Activated CD4-positive, CD25-positive, alpha-beta regulatory T cell treated with anti-CD3 and anti-CD28 coated beads, Interleukin-2, amount 50 U/mL, for 24 hours (primary cell): ENCODE data around the gene STAM.
"Not testable (repeated sequence)": the region's sequence is repeated elsewhere in the genome, so short reads cannot be mapped to it uniquely, and the experiment has no call there.

Experiments used
- ATAC-seq, 2 donors: fragments of 150-1000 bp; cut with Tn5 transposase; one replicate each; pipeline ENCODE4 v1.10.0; 2021; ENCODE audit warnings: mild to moderate bottlenecking in 1 of 2, moderate library complexity in 1 of 2

The STAM gene

GRCh38 chr10:17682236-17682946, 38.4 kb downstream of the STAM start:
- ATAC-seq, result no peak

DNA sequence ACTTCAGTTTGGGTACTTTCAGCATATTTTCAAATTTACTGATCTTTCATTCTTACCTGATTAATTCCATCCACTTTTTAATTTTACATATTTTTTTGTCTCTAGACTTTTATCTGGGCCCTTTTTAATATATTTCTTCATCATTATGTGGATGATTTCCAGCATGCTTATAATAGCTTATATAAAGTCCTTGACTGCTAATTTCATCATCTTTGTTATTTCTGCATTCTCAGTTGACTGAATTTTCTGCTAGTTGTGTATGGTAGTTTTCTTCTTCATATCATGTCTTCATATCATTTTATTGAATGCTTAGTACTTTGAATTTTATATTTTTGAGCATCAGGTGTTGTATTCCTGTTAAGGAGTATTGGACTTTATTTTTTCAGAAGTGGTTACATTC, 39.6 kb downstream of the STAM start:
- no peak for ATAC-seq

DNA sequence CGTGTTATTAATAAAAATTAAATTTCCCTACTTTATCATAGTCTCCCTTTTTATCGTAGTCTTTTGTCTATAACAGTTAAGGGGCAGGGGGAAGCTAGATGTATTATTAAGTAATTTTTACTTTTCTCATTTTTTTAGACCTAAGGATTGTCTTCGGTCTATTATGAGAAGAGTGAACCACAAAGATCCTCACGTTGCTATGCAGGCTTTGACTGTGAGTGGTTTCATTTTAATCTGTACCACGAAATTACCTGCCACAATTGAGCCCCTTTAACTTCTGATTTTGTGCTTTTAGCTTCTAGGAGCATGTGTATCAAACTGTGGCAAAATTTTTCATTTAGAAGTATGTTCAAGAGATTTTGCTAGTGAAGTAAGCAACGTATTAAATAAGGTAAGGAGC, 40.6 kb downstream of the STAM start:
- peak; percentile 59 to 70 for ATAC-seq

DNA sequence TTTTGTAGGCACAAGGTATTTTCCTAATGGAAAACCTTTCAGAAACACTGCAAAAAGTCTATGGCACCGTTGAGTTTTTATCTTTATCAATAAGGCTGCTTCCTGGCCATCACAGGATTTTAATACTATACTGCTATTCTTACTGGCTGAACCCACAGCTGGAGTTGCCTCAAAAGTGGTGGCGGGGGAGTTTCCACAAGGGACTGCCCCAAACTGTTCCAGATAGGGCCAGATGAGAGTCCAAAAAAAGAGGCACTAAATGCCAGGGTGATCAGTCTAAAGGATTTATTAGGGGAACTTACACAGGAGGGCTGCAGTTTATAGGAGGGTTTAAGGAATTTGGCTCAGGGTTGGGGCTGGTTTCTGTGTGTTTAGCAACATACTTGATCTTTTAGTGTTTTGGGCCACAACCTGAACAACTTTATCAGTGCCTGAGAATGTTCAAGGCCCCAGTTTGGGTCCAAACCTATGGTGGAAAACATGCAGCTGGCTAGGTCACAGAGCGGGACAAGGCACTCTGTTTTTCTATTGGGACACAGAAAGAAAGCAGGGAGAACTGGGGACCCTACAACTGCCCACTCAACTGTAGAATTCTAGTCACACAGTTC, 41.4 kb downstream of the STAM start:
- peak; percentile 82 to 83 for ATAC-seq

DNA sequence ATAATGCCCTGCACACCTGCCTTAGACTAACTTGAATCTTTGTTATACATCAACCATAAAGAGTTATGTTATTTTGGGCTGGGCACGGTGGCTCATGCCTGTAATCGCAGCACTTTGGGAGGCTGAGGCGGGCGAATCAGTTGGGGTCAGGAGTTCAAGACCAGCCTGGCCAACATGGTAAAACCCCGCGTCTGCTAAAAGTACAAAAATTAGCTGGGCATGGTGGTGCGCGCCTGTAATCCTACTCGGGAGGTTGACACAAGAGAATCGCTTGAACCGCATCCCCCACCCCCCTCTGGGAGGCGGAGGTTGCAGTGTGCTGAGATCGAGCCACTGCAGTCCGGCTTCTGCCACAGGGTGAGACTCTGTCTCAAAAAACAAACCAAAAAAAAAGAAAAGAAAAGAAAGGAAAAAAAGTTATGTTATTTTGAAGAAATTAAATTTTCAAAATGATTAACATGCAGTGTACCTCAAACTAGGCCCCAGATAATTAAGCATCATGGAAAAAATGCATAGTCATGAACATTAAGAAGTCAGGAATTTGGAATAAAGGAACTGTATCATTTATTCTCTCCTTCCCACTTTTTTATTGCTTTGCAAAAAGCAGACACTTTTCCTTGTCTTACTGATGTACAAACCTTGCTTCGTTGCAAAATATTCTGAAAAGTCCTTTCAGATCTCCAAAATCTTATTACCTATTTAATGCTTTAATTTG, 43.3 kb downstream of the STAM start:
- ATAC-seq, result no peak

DNA sequence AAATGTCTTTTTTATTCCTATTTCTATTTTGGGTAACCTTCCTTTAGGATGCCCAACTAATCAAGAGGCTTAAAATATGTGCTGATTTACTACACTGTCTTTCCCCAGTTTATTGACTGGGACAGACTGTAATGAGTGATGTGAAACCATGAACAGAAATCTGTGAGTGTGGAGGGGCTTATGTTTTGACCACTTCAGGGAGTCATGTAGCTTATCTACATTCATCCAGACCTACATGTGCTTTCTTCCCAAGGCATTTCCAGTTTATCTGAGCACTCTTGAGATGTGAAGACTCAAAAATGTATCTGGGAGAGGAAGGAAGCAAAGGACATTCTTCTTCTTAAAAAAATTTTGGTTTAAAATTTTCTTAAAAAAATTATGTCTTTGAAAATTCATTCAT, 45.2 kb downstream of the STAM start:
- ATAC-seq, result no peak

DNA sequence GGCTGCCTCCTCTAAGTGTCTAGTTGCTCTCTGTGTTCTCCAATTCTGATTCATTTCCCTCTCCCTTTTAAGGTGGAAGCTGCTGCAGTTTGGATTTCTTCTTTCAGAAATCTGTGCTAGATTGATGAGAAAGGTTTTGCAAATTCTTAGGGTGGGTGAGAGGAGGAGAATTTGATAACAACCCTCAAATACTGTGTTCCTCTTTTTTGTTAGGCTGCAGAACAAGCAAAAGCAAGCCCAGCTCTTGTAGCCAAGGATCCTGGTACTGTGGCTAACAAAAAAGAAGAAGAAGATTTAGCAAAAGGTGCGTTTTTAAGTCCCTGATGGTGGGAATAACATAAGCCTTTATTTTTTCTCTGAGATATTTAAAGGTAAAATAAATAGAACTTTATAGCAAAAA, 49.1 kb downstream of the STAM start:
- ATAC-seq, result no peak

- no peak for ATAC-seq
Observed at GRCh38 chr10:17698696-17699095, 54.7 kb downstream of the STAM start.

DNA sequence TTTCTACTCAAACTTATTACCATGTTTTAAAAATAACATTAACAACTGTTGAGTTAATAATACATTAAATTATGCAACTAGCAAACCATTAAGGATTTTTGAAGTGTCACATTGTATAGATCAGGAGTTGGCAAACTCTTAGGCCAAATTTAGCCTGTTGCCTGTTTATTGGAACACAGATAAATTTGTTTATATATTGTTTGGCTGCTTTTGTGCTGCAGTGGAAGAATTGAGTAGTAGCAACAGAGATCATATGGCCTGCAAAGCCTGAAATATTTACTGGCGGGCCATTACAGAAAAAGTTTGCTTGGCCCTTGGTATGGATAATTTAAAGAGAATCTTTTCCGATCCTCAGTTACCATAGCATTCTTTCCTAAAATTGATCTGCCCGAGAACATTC, 57.4 kb downstream of the STAM start:
- ATAC-seq, result no peak

- ATAC-seq, result no peak
Observed at GRCh38 chr10:17703706-17704105, 59.8 kb downstream of the STAM start.

DNA sequence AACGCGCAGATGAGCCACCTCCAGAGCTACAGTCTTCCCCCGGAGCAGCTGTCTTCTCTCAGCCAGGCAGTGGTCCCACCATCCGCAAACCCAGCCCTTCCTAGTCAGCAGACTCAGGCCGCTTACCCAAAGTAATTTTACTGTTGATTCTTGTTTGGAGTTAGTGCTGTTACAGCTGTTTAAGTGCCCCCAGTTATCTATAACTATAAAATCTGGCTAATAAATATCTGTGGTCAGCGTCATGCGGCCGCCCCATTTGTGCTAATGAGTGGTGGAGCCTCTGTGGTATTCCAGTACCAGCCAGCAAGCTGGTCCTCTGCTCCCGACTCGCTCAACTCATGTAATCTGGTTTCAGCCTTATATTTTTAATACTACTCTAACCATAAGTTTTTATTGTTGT, 64.9 kb downstream of the STAM start:
- no peak for ATAC-seq

DNA sequence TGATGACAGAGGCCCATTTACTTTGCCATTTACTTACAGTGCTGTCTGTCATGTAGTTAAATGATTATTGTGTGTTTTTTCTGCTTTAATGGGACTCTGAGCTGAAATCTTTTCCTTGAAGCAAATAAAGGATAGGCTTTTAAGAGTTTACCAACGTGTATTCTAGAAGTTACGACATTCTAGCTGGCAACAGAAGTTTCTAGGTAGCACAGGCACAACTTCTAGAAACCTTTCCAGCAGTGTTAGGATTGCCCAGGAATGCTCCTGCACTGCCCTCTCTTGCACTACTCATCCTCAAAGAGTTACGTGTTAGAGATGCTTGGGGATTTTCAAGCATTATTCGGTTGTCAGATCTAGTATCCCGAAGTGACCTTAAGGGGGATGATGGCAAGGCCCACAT, 65.5 kb downstream of the STAM start:
- no peak for ATAC-seq

- ATAC-seq, result no peak
Observed at GRCh38 chr10:17710181-17710580, 66.2 kb downstream of the STAM start.

DNA sequence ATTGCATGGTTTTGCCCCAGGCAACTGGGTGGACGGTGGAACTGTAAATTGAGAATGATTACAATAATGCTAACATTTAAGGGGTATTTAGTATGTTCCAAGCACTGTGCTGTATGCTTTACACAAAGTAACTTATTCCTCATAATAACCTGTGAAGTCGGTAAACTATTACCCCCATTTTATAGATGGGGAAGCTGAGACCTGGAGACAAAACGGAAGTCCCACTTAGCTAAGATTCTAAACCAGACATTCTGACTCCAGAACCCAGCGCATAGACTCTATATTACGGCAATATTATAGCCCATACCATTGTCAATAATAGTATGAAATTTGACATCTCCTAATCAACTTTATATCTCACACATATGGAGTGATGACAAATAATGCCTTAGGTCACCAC, 68.1 kb downstream of the STAM start:
- ATAC-seq, result no peak

GRCh38 chr10:17712717-17713471, 68.9 kb downstream of the STAM start:
- no peak for ATAC-seq

DNA sequence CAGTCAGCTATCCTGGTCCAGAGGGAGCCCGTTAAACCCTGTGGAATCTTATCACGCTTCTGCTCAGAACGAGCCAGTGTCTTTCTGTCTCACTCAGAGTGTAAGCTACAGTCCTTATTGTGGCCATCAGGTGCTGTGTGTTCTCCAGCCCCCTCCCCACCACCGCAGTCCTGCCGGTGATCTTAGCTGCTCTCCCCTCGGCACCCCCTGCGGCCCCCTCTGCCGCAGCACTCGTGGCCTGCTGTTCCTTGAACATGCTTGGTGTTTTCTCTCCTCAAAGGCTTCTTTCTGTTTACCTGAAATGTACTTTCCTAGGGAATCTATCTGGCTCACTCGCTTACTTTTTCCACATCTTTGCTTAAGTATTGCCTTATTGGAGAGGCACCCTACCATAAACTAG, 69.8 kb downstream of the STAM start:
- ATAC-seq, result no peak

DNA sequence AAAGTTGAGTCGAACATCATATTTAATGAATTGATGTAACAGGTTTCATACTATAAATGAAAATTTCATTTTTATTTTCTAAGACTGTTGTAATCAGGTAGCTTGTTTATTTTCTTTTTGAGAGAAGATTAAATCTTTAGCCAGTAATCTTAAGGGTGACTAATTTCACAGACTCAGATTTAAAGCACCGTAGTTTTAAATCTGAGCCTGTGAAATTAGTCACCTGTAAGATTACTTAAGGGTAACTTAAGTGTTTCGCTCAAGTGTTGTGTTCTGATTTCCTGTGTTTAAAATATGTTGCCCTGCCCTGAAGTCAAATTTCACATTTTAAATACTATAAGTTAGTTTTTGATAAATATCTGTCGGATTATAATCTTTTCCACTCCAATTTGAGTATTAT, 72.2 kb downstream of the STAM start:
- ATAC-seq, result peak; percentile 80 to 91

DNA sequence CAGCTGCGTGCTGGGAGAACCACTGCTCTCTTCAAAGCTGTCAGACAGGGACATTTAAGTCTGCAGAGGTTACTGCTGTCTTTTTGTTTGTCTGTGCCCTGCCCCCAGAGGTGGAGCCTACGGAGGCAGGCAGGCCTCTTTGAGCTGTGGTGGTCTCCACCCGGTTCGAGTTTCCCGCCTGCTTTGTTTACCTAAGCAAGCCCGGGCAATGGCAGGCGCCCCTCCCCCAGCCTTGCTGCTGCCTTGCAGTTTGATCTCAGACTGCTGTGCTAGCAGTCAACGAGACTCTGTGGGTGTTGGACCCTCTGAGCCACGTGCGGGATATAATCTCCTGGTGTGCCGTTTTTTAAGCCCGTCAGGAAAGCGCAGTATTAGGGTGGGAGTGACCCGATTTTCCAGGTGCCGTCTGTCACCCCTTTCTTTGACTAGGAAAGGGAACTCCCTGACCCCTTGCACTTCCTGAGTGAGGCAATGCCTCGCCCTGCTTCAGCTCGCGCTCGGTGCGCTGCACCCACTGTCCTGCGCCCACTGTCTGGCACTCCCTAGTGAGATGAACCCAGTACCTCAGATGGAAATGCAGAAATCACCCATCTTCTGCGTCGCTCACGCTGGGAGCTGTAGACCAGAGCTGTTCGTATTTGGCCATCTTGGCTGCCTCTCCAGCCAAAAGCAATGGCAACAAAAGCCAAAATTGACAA, 78.5 kb downstream of the STAM start:
- ATAC-seq, result not testable (repeated sequence)

DNA sequence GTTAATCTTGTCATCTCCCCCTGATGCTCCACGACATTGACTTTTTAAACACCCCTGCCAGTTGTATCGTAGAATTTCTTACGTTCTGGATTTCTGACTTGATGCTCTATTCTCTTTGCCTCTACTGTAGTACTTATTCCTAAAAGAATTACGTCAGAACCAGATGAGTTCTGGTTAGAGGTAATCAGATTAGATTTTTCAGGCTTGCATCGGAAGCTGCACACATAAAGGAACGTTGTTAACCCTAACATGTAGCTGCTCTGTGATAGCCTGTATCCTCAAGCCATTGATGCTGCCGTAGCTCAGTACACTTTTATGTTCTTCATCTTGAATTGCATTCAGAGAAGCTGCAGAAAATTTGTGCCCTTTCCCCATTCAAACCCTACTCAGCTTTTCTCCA, 81.8 kb downstream of the STAM start:
- no peak for ATAC-seq

- ATAC-seq, result no peak
Observed at GRCh38 chr10:17729630-17730029, 85.7 kb downstream of the STAM start.

DNA sequence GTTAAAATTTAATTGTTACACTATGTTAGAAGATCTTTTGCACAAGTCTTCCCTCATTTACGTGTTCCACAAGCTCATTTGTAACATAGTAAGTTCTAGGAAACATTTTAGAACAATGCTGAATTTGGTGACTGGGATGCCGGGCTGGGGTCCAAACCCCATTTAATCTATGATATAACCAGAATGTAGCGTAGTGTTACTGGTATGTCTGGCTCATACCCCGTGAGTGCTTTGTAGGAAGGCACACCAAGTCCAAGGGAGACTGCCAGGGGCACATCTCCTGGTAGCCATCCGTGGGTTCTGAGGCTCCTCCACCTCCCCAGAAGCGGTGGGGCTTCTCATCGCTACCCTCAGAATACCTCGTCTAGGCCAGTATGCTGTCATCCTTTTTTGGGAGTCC, 86.7 kb downstream of the STAM start:
- no peak for ATAC-seq

DNA sequence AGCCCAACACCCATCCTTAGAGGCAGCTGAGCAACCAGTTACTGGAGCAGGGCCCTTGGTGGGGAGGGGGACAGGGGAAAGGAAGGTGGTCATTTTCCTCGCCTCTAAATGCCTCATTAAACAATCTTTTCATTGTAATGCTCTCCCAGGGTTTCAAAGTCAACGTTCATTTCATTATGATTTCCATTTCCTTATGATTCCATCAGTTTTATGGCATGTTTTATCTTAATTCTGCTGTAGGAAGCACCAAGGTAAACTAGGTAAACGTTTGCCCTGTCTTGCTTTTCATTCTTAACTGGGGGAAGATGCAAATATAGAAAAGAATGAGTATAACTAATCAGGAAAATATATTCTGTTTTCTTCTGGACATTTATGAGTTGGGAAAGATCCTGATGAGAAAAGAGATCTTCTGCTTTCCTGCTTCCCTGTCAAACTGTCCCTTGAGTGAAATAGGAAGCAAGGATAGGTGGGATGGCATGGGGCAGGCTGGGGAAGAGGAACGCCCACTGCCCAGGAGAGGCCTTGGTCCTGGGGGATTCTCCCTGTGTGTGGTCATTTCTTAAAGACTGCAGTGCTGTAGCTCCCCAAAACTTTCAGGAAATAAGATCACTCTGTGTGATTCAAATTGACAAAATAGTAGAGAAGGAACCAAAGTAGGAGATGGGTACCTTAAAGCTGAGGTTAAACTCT, 87.5 kb downstream of the STAM start:
- no peak for ATAC-seq
